Activated T-helper 1 cell treated with anti-CD3 and anti-CD28 coated beads, Interleukin-12 subunit alpha, Interleukin-12 subunit beta, Interleukin-2, Interleukin-4 antibody, amounts not matched to agents 30 ng/mL and 10 ng/mL and 1 ng/mL, durations not matched to agents 14 hours and 24 hours and 36 hours (primary cell): ENCODE results near the gene IL1RAP. TPM values are rescaled to one million over a fixed set of nuclear protein-coding genes. Genes with fewer than 3 reads are reported as not detected.
"Not testable (repeated sequence)": the region's sequence is repeated elsewhere in the genome, so short reads cannot be mapped to it uniquely, and the experiment has no call there.

Source experiments
- DNase-seq: peaks from one replicate; pipeline ENCODE4 v3.0.0; 2021; ENCODE audit warnings: low spot score
- H3K27ac Mint-ChIP-seq: one replicate; pipeline ENCODE4 v1.8.0; 2021; ENCODE audit warnings: mild to moderate bottlenecking, mixed read lengths
- H3K27me3 Mint-ChIP-seq: one replicate; pipeline ENCODE4 v1.8.0; 2022; ENCODE audit warnings: mild to moderate bottlenecking, moderate library complexity, mixed read lengths; ENCODE audit not compliant: insufficient read depth
- H3K36me3 Mint-ChIP-seq: one replicate; pipeline ENCODE4 v1.8.0; 2021; ENCODE audit warnings: low read depth, mixed read lengths
- H3K4me1 Mint-ChIP-seq: one replicate; pipeline ENCODE4 v1.8.0; 2021; ENCODE audit warnings: low read depth, mixed read lengths
- H3K4me3 Mint-ChIP-seq: one replicate; pipeline ENCODE4 v1.8.0; 2021; ENCODE audit warnings: mild to moderate bottlenecking, moderate library complexity, mixed read lengths
- H3K9me3 Mint-ChIP-seq: one replicate; pipeline ENCODE4 v1.8.0; 2021; ENCODE audit warnings: mixed read lengths
- intact Hi-C: fragments of 100-400 bp; cut with micrococcal nuclease; formaldehyde crosslinking; loops from one replicate; pipeline ENCODE4 v1.15.1; 2024
- total RNA-seq: library from RNA; stranded (reverse); gene quantifications from 2 replicates; pipeline ENCODE4 v1.2.3, GENCODE V29; 2022

The IL1RAP gene
- total RNA-seq, 1 donor from 2014 or later: 26.4 TPM

DNA sequence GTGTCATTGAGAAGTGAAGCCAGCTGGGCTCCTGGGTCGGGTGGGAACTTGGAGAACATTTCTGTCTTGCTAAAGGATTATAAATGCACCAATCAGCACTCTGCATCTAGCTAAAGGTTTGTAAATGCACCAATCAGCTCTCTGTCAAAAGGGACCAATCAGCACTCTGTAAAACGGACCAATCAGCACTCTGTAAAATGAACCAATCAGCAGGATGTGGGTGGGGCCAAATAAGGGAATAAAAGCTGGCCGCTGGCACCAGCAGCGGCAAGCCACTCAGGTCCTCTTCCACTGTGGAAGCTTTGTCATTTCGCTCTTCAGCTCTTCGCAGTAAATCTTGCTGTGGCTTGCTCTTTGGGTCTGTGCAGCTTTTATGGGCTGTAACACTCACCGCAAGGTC is 164.0 kb downstream of the IL1RAP start:
- H3K36me3 Mint-ChIP-seq, H3K27ac Mint-ChIP-seq, DNase-seq, H3K9me3 Mint-ChIP-seq, intact Hi-C loops, H3K27me3 Mint-ChIP-seq, H3K4me3 Mint-ChIP-seq, H3K4me1 Mint-ChIP-seq: not testable (repeated sequence)

DNA sequence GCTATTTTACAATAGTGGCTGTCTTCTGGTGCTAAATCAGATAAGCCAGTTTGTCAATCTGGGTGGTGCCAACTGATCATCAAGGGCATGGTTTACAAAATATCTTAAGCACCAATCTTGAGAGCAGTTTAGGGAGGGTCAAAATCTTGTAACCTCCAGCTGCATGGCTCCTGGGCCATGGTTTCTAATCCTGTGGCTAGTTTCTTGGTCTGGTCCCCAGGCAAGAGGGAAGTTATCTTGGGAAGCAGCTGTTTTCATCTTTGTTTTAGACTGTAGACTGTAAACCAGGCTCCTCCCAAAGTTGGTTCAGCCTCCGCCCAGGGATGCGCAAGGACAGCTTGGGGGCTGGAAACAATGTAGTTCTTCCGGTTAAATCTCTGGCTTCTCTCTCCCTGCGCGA is 166.8 kb downstream of the IL1RAP start:
- Mint-ChIP-seq H3K9me3 (peaks cover 3% of the 10 kb centered on the region), H3K27me3 (peaks cover 7% of the 10 kb centered on the region), H3K4me3 (no peak overlapping the region), H3K27ac (no peak overlapping the region), H3K4me1 (no peaks in the 10 kb centered on the region), H3K36me3 (no peaks in the 10 kb centered on the region)
- no peak for DNase-seq
- intact Hi-C loops: no loop called here

DNA sequence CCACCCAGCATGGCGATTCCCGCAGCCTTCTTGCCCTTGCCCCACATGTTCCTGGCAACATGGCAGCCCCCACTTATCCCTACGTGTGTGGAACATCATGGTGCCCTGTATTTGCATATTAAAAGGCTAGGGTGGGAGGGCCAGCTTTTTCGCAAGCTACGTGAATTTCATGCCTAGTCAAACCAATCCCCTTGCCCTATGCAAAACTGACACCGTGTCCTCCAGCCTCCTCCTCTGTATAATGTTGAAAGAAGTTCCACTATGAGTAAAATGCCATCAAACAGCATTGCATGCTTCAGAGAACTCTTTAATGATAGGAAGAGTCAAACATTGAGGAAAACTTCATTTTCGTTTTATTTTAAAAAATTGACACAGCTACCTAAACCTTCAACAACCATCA is 170.9 kb downstream of the IL1RAP start:
- Mint-ChIP-seq H3K27me3 (peaks cover 15% of the 10 kb centered on the region), H3K4me3 (no peak overlapping the region), H3K36me3 (no peaks in the 10 kb centered on the region), H3K9me3 (peaks cover 5% of the 10 kb centered on the region), H3K4me1 (no peaks in the 10 kb centered on the region), H3K27ac (no peak overlapping the region)
- intact Hi-C loops: no loop called here
- DNase-seq: no peak

DNA sequence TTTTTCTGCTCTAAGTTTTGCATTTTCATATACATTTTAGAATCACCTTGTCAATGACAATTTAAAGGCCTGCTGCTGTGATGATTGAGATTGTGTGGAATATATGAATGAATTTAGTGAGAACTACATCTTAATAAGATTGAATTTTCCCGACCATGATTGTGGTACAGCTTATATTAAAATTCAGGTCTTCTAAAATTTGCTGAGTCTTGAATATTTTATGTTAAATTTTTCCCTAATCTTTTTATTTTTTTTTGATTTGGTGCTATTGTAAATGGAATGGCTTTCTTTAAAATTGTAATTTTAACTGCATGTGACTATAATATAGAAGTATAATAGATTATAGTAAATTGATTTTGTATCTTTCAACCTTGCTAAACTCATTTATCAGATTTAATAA is 172.1 kb downstream of the IL1RAP start:
- peaks cover 15% of the 10 kb centered on the region for H3K27me3 Mint-ChIP-seq
- no peaks in the 10 kb centered on the region for H3K36me3 Mint-ChIP-seq
- no peak overlapping the region for H3K4me3 Mint-ChIP-seq
- intact Hi-C loops: no loop called here
- peaks cover 5% of the 10 kb centered on the region for H3K9me3 Mint-ChIP-seq
- H3K27ac Mint-ChIP-seq: no peak overlapping the region
- no peak for DNase-seq
- no peaks in the 10 kb centered on the region for H3K4me1 Mint-ChIP-seq

DNA sequence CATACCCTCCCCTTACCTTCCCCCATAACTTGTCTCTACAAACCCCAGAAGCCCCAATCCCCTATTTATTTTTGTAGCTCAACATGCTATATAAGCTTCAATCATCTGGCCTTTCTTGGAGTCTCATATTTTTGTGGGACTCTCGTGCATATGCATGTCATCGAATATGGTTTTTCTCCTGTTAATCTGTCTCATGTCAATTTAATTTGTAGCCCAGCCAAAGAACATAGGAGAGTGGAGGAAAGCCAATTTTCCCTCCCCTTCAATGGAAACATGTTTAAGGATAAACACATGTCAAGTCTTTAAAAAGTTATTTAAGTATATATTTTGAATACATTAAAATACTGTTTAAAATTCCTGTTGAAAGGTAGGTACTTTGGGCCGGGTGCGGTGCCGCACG is 176.4 kb downstream of the IL1RAP start:
- intact Hi-C loops: loop anchor here (10.0 kb wide), 1 partner anchor 365 kb away; the partner anchor contains the start of gene CLDN1
- H3K36me3 Mint-ChIP-seq: no peaks in the 10 kb centered on the region
- peaks cover 12% of the 10 kb centered on the region for H3K27me3 Mint-ChIP-seq

DNA sequence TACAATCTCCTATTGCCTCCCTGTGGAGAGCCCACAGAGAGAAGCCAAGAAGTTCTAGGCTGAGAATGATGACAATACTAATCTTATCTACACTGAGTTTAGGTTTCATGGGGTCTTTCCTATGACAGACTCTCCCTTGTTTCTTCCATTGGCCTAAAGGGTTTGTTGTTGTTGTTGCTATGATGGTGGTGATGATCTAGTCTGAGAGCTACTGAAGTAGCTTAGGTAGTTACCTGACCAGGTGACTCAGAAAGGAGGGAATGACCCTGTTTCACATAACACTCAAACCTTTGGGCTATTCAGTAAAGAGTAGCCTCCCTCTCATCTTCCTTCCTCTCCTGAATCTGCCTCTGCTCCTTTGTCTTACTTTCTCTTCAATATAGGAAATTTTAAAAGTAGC is 178.4 kb downstream of the IL1RAP start:
- Mint-ChIP-seq H3K9me3 (peaks cover 5% of the 10 kb centered on the region), H3K27ac (no peak overlapping the region), H3K27me3 (peaks cover 12% of the 10 kb centered on the region), H3K36me3 (no peaks in the 10 kb centered on the region), H3K4me3 (no peak overlapping the region), H3K4me1 (peaks cover 19% of the 10 kb centered on the region)
- intact Hi-C loops: loop anchor here (10.0 kb wide), 1 partner anchor 367 kb away; the partner anchor contains the start of gene CLDN1
- no peak for DNase-seq

More for the DNA sequence above, 176.4 kb downstream of the IL1RAP start:
- DNase-seq: no peak
- Mint-ChIP-seq H3K4me1 (peaks cover 11% of the 10 kb centered on the region), H3K9me3 (peaks cover 5% of the 10 kb centered on the region), H3K27ac (no peak overlapping the region), H3K4me3 (no peak overlapping the region)

DNA sequence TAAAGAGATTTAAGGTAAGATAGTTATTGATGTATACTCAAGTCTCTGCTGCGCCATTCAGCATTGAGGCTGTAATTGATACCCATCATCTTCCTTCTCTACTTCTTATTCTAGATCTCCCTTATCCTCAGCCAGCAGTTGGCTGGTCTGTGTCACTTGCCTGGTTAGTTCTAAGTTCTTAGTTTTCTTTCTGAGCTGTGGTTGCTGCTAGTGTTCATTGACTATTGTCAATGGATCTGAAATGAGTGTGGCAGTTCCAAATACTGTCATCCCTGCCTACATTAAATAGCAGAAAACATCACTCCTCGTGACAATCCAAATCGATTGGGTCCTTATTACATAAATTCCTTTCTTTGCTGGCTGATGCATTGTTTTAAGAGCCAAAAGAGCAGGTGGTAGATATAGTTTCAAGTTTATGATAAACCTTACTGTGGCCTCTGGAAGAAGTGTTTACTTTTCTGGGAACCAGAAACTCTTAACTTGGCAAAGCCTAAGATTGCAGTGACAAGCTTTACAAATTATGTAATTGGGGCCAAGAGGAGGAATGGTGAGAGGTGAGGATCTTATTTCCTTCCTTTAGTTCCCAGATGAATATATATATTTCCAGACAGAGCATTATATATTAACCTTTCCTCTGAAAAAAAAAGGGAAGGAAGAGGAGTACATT is 180.6 kb downstream of the IL1RAP start:
- Mint-ChIP-seq H3K4me1 (peaks cover 19% of the 10 kb centered on the region), H3K9me3 (no peaks in the 10 kb centered on the region), H3K4me3 (no peak overlapping the region), H3K27me3 (peaks cover 10% of the 10 kb centered on the region), H3K36me3 (no peaks in the 10 kb centered on the region), H3K27ac (no peak overlapping the region)
- DNase-seq: no peak
- intact Hi-C loops: loop anchor here (5.0 to 10.0 kb wide), 6 partner anchors 77 to 467 kb away; partner anchors contain the start of gene CLDN1

DNA sequence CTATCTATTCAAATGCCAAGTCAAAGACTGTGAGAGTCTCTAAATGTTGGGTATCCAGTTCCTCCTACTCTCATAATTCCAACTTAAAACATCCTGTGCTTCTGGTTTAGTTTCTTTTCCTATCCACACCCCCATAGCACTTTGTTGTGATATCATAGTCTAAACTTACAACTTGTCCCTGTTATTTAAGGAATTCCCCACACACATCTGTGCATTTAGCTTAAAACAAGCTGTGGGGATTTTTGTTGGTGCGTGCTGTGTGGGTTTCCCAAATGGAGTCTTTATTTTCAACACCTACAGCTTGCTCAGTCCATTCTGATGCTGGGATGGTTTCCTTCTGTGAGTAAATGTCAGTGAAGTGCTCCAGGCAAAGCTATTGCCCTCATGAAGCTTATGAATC is 181.3 kb downstream of the IL1RAP start:
- peaks cover 19% of the 10 kb centered on the region for H3K4me1 Mint-ChIP-seq
- H3K36me3 Mint-ChIP-seq: no peaks in the 10 kb centered on the region

DNA sequence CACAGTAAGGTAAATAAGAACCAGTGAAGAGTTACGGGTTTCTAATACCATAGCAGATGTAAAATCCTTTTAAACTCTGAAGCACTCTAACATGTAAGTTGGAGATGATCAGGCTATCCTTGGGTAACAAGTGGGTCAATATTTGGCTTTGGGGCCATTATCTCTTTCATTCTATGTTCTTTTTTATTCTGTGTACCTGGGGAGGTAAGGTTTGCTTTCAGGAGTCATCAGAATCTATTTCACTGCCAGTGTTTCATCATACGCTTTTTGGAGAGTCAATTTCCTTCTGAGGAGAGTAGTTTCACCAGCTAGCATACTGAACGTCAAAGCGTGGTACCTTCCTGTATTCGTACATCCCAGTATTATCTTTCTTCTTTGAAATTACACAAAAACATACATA is 182.1 kb downstream of the IL1RAP start:
- no peak overlapping the region for H3K4me3 Mint-ChIP-seq
- intact Hi-C loops: loop anchor here (2.0 to 10.0 kb wide), 8 partner anchors 79 to 735 kb away; partner anchors contain the start of gene CLDN1
- no peaks in the 10 kb centered on the region for H3K9me3 Mint-ChIP-seq
- H3K27ac Mint-ChIP-seq: no peak overlapping the region
- peaks cover 19% of the 10 kb centered on the region for H3K4me1 Mint-ChIP-seq
- no peak for DNase-seq
- H3K36me3 Mint-ChIP-seq: no peaks in the 10 kb centered on the region
- peaks cover 12% of the 10 kb centered on the region for H3K27me3 Mint-ChIP-seq

More for the DNA sequence above, 181.3 kb downstream of the IL1RAP start:
- Mint-ChIP-seq H3K27me3 (peaks cover 10% of the 10 kb centered on the region), H3K27ac (no peak overlapping the region), H3K9me3 (no peaks in the 10 kb centered on the region), H3K4me3 (no peak overlapping the region)
- DNase-seq: no peak
- intact Hi-C loops: loop anchor here (5.0 to 10.0 kb wide), 6 partner anchors 78 to 468 kb away; partner anchors contain the start of gene CLDN1

DNA sequence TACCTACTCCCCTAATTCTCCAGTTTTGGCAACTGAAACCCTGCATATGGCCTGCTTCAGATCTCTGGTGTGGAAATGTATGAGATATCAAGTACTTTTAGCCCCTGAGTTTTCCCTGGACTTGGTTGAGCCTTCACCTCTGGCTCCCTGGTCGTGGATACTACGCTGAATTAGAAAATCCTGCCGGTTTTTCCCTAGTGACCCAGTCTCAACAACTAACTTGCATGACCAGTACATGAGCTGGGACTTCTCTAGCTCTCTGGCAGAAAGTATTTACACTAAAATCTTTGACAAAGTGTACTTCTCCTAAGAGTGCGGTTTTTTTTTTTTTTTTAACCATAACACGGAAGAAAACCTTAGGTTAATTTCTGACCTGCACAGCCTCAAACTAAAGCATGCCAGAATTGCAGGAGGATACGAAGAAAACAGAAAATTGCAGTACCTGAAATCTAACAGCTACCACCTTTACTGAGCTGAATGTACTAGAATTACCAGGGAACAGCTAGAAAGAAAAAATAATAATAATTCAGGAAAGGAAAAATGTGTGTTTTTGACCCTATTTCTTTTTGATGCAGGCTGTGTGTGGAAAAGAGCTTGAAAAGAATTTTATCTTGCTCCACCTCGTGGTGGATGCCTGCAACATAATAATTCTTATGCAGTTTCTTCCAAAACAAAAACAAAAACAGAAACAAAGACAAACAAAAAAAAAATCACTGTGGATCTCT is 183.1 kb downstream of the IL1RAP start:
- peaks cover 13% of the 10 kb centered on the region for H3K27me3 Mint-ChIP-seq
- peaks cover 19% of the 10 kb centered on the region for H3K4me1 Mint-ChIP-seq
- intact Hi-C loops: loop anchor here (1.0 to 10.0 kb wide), 11 partner anchors 80 to 736 kb away; partner anchors contain the start of genes CLDN1 and IL1RAP
- H3K4me3 Mint-ChIP-seq: no peak overlapping the region
- no peak for DNase-seq
- H3K27ac Mint-ChIP-seq: no peak overlapping the region
- no peaks in the 10 kb centered on the region for H3K9me3 Mint-ChIP-seq
- H3K36me3 Mint-ChIP-seq: no peaks in the 10 kb centered on the region

DNA sequence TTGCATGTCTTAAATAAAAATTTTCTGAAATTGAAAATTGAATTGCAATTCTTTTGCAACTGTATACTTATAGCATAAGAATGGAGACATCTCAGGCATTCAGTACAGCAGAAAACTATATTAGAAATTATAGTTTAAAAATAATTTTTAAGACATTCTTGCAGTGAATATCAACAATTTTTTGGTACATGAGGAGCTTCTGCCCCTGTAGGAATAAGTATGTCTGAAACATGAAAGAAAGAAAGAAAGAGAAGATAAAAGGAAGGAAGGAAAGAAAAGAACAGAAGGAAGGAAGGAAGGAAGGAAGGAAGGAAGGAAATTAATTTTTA is 183.6 kb downstream of the IL1RAP start:
- Mint-ChIP-seq H3K27me3 (peaks cover 16% of the 10 kb centered on the region), H3K4me3 (no peak overlapping the region), H3K9me3 (no peaks in the 10 kb centered on the region), H3K27ac (no peak overlapping the region), H3K36me3 (no peaks in the 10 kb centered on the region), H3K4me1 (peaks cover 19% of the 10 kb centered on the region)
- intact Hi-C loops: loop anchor here (1.0 to 10.0 kb wide), 11 partner anchors 80 to 737 kb away; partner anchors contain the start of genes CLDN1 and IL1RAP
- DNase-seq: no peak

DNA sequence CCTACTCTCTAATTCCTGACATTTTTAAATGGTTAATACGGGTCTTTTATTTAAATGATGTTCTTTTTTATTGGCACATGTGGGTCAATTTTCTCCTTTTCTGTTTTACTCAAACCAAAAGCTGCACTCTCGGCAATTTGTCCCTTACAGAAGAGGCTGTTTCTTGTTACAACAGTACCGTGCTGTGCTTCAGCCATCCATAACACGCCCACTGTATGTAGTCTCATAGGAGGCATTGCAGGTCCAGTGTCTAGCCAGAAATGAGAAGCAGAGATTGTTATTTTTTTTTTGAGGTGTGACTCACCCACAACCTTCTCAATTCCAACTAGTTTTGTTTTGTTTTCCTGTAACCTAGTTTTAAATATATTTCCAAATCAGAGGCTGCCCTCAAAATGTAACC is 184.0 kb downstream of the IL1RAP start:
- Mint-ChIP-seq H3K36me3 (no peaks in the 10 kb centered on the region), H3K4me1 (peaks cover 19% of the 10 kb centered on the region), H3K27ac (no peak overlapping the region), H3K9me3 (no peaks in the 10 kb centered on the region), H3K27me3 (peaks cover 16% of the 10 kb centered on the region), H3K4me3 (no peak overlapping the region)
- intact Hi-C loops: loop anchor here (1.0 to 10.0 kb wide), 11 partner anchors 81 to 737 kb away; partner anchors contain the start of genes CLDN1 and IL1RAP
- DNase-seq: no peak

DNA sequence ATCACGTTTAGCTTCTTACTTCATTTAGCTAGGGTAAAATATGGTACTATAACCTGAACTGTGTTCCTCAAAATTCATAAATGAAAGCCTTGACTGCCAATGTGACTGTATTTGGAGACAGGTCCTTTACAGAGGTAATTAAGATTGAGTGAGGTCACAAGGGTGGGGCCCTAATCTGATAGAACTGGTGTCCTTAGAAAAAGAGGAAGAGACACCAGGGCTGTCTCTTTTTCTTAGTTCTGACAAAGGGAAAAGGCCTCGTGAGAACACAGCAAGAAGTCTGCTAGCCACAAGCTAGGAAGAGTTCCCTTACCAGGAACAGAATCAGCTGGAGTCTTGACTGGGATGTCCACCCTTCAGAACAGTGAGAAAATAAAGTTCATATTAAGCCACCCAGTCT is 185.9 kb downstream of the IL1RAP start:
- H3K36me3 Mint-ChIP-seq: no peaks in the 10 kb centered on the region
- no peak overlapping the region for H3K4me3 Mint-ChIP-seq
- peaks cover 22% of the 10 kb centered on the region for H3K27me3 Mint-ChIP-seq
- DNase-seq: no peak
- no peak overlapping the region for H3K27ac Mint-ChIP-seq
- H3K4me1 Mint-ChIP-seq: peaks cover 13% of the 10 kb centered on the region
- H3K9me3 Mint-ChIP-seq: no peaks in the 10 kb centered on the region
- intact Hi-C loops: loop anchor here (5.0 to 10.0 kb wide), 6 partner anchors 82 to 472 kb away; partner anchors contain the start of gene CLDN1
